GM21737 (cell line): ENCODE measurements around the gene GABRA5.
"Not testable (repeated sequence)": the region's sequence is repeated elsewhere in the genome, so short reads cannot be mapped to it uniquely, and the experiment has no call there.

Source experiments
- ATAC-seq: cut with Tn5 transposase; IDR thresholded peaks from one replicate; pipeline ENCODE4 v1.9.1; 2021; ENCODE audit warnings: mild to moderate bottlenecking, moderate library complexity; ENCODE audit not compliant: unreplicated experiment

The GABRA5 gene

GRCh38 chr15:26866298-26867199 lies at the start of gene GABRA5:
TSS of gene GABRA5 (plus strand) at chr15:26867062. CDS start at chr15:26869249, 2,187 bp downstream.
- no peak for ATAC-seq

- not testable (repeated sequence) for ATAC-seq
Observed at GRCh38 chr15:26831191-26831590, 35.7 kb upstream of the GABRA5 start.

GRCh38 chr15:26831951-26832350 lies 34.9 kb upstream of the GABRA5 start:
- no peak for ATAC-seq

GRCh38 chr15:26838742-26839460 lies 28.0 kb upstream of the GABRA5 start:
- no peak for ATAC-seq

- no peak for ATAC-seq
Observed at GRCh38 chr15:26841514-26841913, 25.3 kb upstream of the GABRA5 start.

GRCh38 chr15:26841941-26842340 lies 24.9 kb upstream of the GABRA5 start:
- ATAC-seq: no peak

- ATAC-seq: no peak
Observed at GRCh38 chr15:26842391-26842790, 24.5 kb upstream of the GABRA5 start.

- ATAC-seq: no peak
Observed at GRCh38 chr15:26844901-26845300, 22.0 kb upstream of the GABRA5 start.

GRCh38 chr15:26848498-26848897 lies 18.4 kb upstream of the GABRA5 start:
- ATAC-seq: no peak

- ATAC-seq: no peak
Observed at GRCh38 chr15:26850161-26850560, 16.7 kb upstream of the GABRA5 start.

GRCh38 chr15:26852980-26853379 lies 13.9 kb upstream of the GABRA5 start:
- no peak for ATAC-seq

GRCh38 chr15:26854435-26854834 lies 12.4 kb upstream of the GABRA5 start:
- no peak for ATAC-seq

GRCh38 chr15:26864664-26865191 lies 2.1 kb upstream of the GABRA5 start:
- no peak for ATAC-seq

- no peak for ATAC-seq
Observed at GRCh38 chr15:26867200-26868007, 542 bp downstream of the GABRA5 start.

GRCh38 chr15:26868029-26868685 lies 1.3 kb downstream of the GABRA5 start:
- ATAC-seq: no peak

GRCh38 chr15:26869628-26870027 lies 2.8 kb downstream of the GABRA5 start:
- no peak for ATAC-seq

- ATAC-seq: no peak
Observed at GRCh38 chr15:26870346-26870745, 3.5 kb downstream of the GABRA5 start.

- no peak for ATAC-seq
Observed at GRCh38 chr15:26872206-26872605, 5.3 kb downstream of the GABRA5 start.

GRCh38 chr15:26873846-26874245 lies 7.0 kb downstream of the GABRA5 start:
- no peak for ATAC-seq

GRCh38 chr15:26874774-26875475 lies 8.1 kb downstream of the GABRA5 start:
- no peak for ATAC-seq
